GM12873 (cell line): ENCODE results near the gene HOXC11.

Experiments
- CTCF ChIP-seq: IDR thresholded peaks from 2 replicates; pipeline ENCODE4 v1.5.1; 2012; ENCODE audit warnings: low read depth, mild to moderate bottlenecking, moderate library complexity, low read length, control low read depth; ENCODE audit not compliant: insufficient read depth; ENCODE audit errors: missing control alignments

HOXC11 gene

GRCh38 chr12:54002915-54003389 is 30.0 kb downstream of the HOXC11 start:
- no peak for TF ChIP-seq CTCF

- TF ChIP-seq CTCF = no peak
Observed at GRCh38 chr12:54003625-54004024, 30.7 kb downstream of the HOXC11 start.

GRCh38 chr12:54004063-54004840 is 31.3 kb downstream of the HOXC11 start:
- peak; percentile 30 for TF ChIP-seq CTCF

GRCh38 chr12:54004841-54005530 is 32.1 kb downstream of the HOXC11 start:
- TF ChIP-seq CTCF = no peak

GRCh38 chr12:54005531-54005852 is 32.6 kb downstream of the HOXC11 start:
- TF ChIP-seq CTCF = no peak

- TF ChIP-seq CTCF = peak; percentile 84
Observed at GRCh38 chr12:54005853-54006558, 33.1 kb downstream of the HOXC11 start.

GRCh38 chr12:54006559-54007220 is 33.8 kb downstream of the HOXC11 start:
- no peak for TF ChIP-seq CTCF
